Effector memory CD8-positive, alpha-beta T cell (primary cell): ENCODE measurements around the gene CCDC142.

ENCODE experiments used
- ATAC-seq: fragments of 150-1000 bp; cut with Tn5 transposase; replicated peaks from 2 replicates; pipeline ENCODE4 v1.10.0; 2021; ENCODE audit warnings: mild to moderate bottlenecking, moderate library complexity
- DNase-seq, 3 experiments: peaks; one replicate each; pipeline ENCODE4 v3.0.0; 2021
- H3K27ac Mint-ChIP-seq, 2 donors: one replicate each; pipeline ENCODE4 v1.8.0; 2022; ENCODE audit warnings: mild to moderate bottlenecking in 2 of 2, mixed read lengths in 2 of 2, moderate library complexity in 2 of 2
- H3K27me3 Mint-ChIP-seq, 2 donors: one replicate each; pipeline ENCODE4 v1.8.0; 2022; ENCODE audit warnings: mixed read lengths in 2 of 2
- H3K36me3 Mint-ChIP-seq: one replicate; pipeline ENCODE4 v1.8.0; 2022; ENCODE audit warnings: mild to moderate bottlenecking, moderate library complexity, mixed read lengths; ENCODE audit not compliant: insufficient read depth
- H3K4me1 Mint-ChIP-seq, 2 donors: one replicate each; pipeline ENCODE4 v1.8.0; 2022; ENCODE audit warnings: low read depth in 2 of 2, mixed read lengths in 2 of 2
- H3K4me3 Mint-ChIP-seq, 2 donors: one replicate each; pipeline ENCODE4 v1.8.0; 2022; ENCODE audit warnings: mild to moderate bottlenecking in 2 of 2, mixed read lengths in 2 of 2, moderate library complexity in 2 of 2
- H3K9me3 Mint-ChIP-seq, 2 donors: one replicate each; pipeline ENCODE4 v1.8.0; 2022; ENCODE audit warnings: mixed read lengths in 2 of 2

The CCDC142 gene

DNA sequence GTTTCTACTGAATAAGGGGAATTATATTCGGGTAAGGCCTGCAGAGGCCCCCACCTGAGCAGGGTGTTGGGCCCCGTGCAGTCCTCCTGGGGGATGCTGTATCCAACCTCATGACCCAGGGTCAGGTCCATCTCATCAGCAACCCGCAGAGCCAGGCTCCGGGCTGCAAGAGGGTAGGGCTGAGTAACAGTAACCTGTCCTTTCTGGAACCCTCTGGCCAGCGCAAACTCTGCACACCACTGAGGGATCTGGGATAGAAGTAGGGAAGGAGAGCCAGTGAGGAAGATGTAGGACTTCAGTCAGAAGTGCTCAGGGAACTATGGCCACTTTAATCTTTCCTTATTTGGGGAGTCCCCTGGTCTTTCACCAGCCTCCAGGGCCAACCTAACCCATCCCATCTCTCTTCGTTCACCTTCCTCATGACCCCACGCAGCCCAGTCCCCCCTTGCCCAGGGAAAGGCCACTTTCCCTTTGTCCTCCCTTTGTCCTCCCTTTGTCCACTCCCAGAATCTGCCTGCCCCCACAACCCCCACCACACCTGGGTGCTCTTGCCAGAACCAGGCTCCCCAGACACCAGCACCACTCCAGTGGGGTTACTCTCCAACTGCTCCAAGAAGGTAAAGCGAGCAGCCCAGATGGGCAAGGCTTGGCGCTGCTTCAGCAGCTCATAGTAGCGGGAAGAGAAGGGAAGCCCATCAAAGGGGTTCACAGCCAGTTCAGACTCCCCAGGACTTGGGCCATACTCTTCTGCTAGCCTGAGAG, 42.3 kb upstream of the CCDC142 start:
- ATAC-seq: no peak

DNA sequence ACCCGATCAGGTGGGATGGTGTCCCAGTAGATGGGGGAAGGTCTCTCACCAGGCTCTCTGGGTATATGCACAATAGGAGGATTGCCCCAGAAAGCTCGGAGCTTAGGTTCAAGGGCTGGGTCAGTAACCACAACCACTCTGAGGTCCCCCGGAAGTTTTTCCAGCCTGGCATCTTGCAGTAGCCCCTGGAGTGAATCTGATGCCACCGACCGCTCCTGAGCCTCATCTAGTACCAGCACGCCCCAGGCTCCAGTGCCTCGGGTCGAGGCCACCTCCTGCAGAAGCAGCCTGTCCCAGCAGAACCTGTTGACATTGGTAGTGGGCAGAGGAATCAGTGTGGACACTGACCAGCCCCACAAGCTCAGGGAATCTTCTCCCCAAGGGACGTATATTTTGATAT, 41.2 kb upstream of the CCDC142 start:
- peaks cover 27% of the 10 kb centered on the region for H3K36me3 Mint-ChIP-seq
- no peak for DNase-seq
- H3K4me1 Mint-ChIP-seq: peaks cover 10 to 18% of the 10 kb centered on the region in 2 donors
- H3K4me3 Mint-ChIP-seq: no peak overlapping the region
- peaks cover 22 to 25% of the 10 kb centered on the region in 2 donors for H3K27me3 Mint-ChIP-seq
- ATAC-seq: no peak
- no peak overlapping the region for H3K27ac Mint-ChIP-seq
- no peaks in the 10 kb centered on the region for H3K9me3 Mint-ChIP-seq

More for the DNA sequence above, 42.3 kb upstream of the CCDC142 start:
- Mint-ChIP-seq H3K27me3 (peaks cover 11 to 14% of the 10 kb centered on the region in 2 donors), H3K9me3 (no peaks in the 10 kb centered on the region), H3K4me3 (no peak overlapping the region), H3K4me1 (peaks cover 12 to 21% of the 10 kb centered on the region in 2 donors), H3K36me3 (peaks cover 38% of the 10 kb centered on the region), H3K27ac (no peak overlapping the region)
- no peak for DNase-seq

DNA sequence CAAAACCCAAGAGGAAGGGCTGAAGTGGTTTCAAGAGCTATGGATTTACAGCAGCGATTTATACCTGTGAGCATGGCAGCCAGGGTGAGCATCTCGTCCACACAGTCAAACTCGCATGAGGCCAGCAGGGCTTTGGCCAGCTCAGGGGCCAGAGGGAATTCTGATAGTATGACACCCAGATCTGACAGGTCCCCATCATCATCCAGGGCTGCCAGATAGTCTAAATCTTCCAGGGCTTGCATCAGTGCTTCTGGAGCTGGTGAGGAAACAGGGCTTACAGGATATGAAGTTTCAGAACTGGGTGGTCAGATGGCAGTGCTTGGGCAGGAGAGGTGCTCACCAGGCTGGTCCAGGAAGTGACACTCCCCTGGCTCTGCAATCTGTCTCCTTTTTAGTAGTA, 39.7 kb upstream of the CCDC142 start:
- ATAC-seq: no peak
- DNase-seq: no peak
- Mint-ChIP-seq H3K9me3 (no peaks in the 10 kb centered on the region), H3K4me1 (peaks cover 0 to 6% of the 10 kb centered on the region in 2 donors), H3K27ac (no peak overlapping the region), H3K27me3 (peaks cover 37 to 40% of the 10 kb centered on the region in 2 donors), H3K36me3 (peaks cover 14% of the 10 kb centered on the region), H3K4me3 (no peak overlapping the region)

DNA sequence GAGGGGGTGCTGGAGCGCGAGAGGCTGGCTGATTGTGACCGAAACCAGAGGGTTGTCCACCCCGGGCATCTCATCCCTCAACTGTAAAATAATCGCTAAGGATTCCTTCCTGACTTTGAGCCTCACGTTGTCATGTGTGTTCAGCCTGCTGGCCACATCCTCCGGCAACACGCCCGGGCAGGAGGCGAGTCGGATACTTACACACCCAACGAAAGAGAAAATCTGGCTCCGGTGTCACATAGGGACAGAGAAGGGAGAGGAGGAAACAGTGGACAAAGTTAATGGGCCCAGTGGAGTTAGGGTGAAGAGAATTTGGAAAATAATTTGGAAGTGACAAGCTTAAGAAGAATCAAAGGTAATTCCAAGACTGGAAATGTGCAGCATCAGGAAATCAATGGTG, 33.9 kb upstream of the CCDC142 start:
- DNase-seq (no peak), ATAC-seq (no peak)
- no peak overlapping the region for H3K27ac Mint-ChIP-seq
- peaks cover 12% of the 10 kb centered on the region for H3K36me3 Mint-ChIP-seq
- peaks cover 66 to 92% of the 10 kb centered on the region in 2 donors for H3K27me3 Mint-ChIP-seq
- peak overlapping the region; percentile 72 for H3K4me3 Mint-ChIP-seq
- H3K9me3 Mint-ChIP-seq: no peaks in the 10 kb centered on the region
- peaks cover 9 to 24% of the 10 kb centered on the region in 2 donors for H3K4me1 Mint-ChIP-seq

DNA sequence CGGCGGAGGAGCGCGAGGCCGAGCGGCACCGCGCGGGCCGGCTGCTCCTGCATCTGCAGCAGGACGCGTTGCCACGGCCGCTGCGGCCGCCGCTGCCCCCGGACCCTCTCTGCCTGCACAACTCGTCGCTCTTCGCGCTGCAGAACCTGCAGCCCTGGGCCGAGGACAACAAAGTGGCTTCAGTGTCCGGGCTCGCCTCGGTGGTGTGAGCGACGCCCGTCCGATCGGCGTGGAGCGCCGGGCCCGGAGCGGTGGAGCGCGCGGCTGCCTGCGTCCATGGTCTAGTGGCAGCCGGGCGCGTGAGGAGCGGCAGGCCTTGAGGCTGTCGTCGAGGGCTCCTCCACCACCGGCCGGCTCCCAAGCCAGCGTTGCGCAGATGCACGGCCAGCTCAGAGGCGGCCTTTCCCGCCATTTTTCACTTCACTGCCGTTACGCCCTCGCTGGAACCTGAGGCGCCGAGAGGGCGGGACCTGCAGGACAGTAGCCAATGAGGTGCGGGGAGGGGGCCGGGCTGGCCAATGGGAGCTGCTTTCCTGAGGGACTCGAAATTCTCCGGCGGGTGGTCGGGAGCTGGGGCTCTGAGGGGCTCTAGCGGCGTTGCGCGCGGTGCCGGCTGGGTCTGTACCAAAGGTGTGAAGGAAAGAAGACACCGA, 33.3 kb upstream of the CCDC142 start:
- ATAC-seq: peak; percentile 74
- Mint-ChIP-seq H3K4me1 (peaks cover 9 to 24% of the 10 kb centered on the region in 2 donors), H3K9me3 (no peaks in the 10 kb centered on the region), H3K27ac (no peak overlapping the region), H3K27me3 (peaks cover 64 to 93% of the 10 kb centered on the region in 2 donors), H3K36me3 (peaks cover 12% of the 10 kb centered on the region), H3K4me3 (peak overlapping the region; percentile 72)
- DNase-seq: peak in 2 of 3 experiments; percentile 45 to 46

DNA sequence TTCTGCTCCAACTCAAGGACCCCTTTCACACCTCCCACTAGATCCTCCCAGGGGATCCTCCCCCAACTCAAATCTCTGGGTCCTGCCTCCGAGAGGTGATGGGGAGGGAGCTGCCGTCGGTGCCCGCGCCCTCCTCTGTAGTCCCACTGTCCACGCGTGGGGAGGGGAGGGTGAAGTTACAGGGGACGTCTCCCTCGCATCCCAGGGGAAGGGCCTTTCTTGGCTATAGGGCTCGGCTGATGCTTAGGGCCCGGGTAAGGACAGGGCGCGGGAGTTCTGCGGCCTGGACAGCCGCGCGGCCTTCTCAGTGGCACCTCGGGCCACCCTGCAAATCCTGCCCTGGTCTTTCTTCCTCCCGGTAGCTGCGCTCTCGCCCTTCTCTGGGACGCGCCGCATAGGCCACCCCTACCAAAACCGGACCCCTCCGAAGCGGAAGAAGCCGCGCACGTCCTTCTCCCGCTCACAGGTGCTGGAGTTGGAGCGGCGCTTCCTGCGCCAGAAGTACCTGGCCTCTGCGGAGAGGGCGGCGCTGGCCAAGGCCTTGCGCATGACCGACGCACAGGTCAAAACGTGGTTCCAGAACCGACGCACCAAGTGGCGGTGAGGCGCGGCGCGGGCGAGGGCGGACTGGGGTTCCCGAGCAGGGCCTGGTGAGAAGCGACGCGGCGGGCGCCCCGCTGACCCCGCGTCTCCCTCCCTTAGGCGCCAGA, 32.6 kb upstream of the CCDC142 start:
- Mint-ChIP-seq H3K4me3 (peak overlapping the region; percentile 72), H3K27me3 (peaks cover 57 to 90% of the 10 kb centered on the region in 2 donors), H3K9me3 (no peaks in the 10 kb centered on the region), H3K36me3 (peaks cover 12% of the 10 kb centered on the region), H3K4me1 (peaks cover 9 to 24% of the 10 kb centered on the region in 2 donors), H3K27ac (peak overlapping the region in 1 of 2 donors; percentile 59)
- ATAC-seq: peak; percentile 12
- no peak for DNase-seq

DNA sequence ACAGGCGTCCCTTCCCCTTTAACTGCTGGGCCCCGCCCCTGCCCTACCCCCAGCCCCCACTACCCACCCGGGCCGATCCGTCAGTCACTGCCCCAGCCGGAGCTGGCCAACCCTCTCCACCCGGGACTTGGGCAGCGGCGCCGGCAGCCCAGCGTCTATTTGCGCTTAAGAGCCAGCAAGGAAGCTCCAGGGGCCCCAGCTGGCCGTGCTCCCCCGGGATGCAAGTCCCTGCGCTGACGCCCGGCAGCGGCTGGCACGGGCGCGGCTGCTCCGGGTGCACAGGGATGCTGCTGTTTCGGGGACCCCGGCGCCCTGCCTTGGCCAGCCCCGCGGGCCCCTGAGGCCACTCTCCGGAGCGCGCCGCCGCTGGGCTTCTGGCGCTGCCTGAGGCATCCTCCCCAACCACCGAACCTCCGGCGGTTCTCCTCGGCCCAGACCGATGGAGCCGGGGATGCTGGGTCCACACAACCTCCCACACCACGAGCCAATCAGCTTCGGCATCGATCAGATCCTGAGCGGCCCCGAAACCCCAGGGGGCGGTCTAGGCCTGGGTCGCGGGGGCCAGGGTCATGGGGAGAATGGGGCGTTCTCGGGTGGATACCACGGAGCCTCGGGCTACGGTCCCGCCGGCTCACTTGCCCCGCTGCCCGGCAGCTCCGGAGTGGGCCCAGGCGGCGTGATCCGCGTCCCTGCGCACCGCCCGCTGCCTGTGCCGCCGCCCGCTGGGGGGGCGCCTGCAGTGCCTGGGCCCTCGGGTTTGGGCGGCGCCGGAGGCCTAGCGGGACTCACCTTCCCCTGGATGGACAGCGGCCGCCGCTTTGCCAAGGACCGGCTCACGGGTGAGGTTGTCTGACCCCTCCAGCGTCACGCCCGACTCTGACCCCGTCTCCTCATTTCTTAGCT, 31.8 kb upstream of the CCDC142 start, which contains the start of gene TLX2:
TSS of gene TLX2 (plus strand) at position 83 of the 903 bp plus-strand sequence. CDS start at position 440, 357 bp downstream.
- H3K9me3 Mint-ChIP-seq: no peaks in the 10 kb centered on the region
- H3K36me3 Mint-ChIP-seq: peaks cover 12% of the 10 kb centered on the region
- H3K27me3 Mint-ChIP-seq: peaks cover 49 to 82% of the 10 kb centered on the region in 2 donors
- peak within 1 kb of the TSS; percentile 72 for H3K4me3 Mint-ChIP-seq
- ATAC-seq: peak; percentile 32
- peaks cover 9 to 24% of the 10 kb centered on the region in 2 donors for H3K4me1 Mint-ChIP-seq
- H3K27ac Mint-ChIP-seq: peak within 1 kb of the TSS in 1 of 2 donors; percentile 59
- DNase-seq: no peak

DNA sequence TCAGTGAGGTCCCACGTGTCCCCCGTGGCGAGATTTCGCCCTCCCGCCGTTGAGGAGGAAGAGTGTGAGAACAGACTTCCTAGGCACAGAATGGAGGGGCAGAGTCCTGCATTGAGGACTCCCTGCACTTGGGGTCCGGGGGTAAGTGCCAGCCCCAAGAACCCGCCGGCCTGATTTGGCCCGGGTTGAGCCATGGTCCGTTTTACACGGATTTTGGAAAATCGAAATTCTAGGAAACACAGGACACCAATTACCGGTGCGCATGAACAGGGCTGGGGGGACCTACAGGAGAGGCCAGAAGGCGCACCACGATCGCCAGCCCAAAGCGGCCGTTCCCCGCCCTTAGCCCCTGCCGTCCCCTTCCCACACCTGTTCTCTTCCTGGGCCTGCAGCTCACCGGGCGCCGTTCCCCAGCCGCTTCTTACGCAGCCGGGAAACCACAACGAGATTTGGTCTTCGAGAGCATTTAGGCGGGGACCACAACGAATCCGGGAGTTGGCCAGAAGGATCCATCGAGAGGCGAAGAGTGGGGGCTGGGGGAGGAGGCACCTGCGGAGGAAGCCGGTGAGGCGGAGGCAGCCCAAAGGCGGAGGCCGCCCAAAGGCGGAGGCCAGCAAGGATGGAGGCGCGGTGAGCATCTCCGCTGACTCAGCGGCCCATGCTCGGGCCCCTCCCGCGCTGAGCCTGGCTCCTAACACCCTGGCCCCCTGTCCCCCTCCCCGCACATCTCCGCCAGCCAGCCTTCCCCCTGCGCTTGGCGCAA, 31.0 kb upstream of the CCDC142 start:
- peak; percentile 15 for ATAC-seq
- H3K27ac Mint-ChIP-seq: no peak overlapping the region
- no peak for DNase-seq

DNA sequence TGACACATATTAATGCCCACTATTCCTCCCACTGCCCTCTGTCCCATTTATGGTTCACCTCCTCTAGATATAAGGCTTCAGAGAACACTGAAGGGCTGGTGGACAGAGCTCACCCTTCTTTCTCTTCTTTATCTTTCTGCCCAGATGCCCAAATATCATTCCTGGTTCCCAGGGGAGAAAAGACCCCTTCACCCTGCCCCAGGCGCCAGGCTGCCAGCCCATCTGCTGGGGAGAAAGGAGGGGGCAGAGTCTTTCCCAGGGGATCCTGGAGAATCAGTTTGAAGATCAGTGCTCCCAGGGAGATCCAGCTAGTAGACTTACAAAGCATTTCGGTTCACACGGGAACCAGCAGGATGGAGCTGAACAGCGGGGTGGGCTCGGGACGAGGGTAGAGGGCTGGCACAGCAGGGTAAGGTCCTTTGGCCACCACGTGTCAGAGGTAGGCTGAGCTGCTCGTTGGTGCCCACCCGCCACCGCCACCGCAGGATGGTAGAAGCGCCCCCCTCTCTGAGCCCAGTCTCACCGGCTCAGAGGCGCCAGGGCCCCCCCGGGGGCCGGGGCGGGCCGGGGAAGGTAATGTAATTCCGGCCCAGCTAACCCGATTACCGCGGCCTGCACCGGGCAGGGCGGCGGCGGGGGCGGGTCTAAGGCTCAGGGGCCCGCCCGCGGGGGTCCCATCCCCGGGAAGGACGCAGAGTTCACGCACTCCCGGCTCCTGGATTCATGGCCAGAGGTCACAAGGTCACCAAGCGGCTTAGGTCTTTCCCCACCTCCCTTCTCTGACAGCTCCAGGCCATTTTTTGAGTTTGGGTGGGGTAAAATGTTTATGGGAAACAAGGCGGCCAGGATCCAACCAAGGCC, 30.2 kb upstream of the CCDC142 start:
- H3K27ac Mint-ChIP-seq: no peak overlapping the region
- ATAC-seq: no peak
- H3K27me3 Mint-ChIP-seq: peaks cover 33 to 65% of the 10 kb centered on the region in 2 donors

More for the DNA sequence above, 31.0 kb upstream of the CCDC142 start:
- peaks cover 9 to 24% of the 10 kb centered on the region in 2 donors for H3K4me1 Mint-ChIP-seq
- H3K27me3 Mint-ChIP-seq: peaks cover 41 to 73% of the 10 kb centered on the region in 2 donors
- peak overlapping the region; percentile 50 to 59 for H3K4me3 Mint-ChIP-seq
- H3K9me3 Mint-ChIP-seq: no peaks in the 10 kb centered on the region
- H3K36me3 Mint-ChIP-seq: peaks cover 12% of the 10 kb centered on the region

DNA sequence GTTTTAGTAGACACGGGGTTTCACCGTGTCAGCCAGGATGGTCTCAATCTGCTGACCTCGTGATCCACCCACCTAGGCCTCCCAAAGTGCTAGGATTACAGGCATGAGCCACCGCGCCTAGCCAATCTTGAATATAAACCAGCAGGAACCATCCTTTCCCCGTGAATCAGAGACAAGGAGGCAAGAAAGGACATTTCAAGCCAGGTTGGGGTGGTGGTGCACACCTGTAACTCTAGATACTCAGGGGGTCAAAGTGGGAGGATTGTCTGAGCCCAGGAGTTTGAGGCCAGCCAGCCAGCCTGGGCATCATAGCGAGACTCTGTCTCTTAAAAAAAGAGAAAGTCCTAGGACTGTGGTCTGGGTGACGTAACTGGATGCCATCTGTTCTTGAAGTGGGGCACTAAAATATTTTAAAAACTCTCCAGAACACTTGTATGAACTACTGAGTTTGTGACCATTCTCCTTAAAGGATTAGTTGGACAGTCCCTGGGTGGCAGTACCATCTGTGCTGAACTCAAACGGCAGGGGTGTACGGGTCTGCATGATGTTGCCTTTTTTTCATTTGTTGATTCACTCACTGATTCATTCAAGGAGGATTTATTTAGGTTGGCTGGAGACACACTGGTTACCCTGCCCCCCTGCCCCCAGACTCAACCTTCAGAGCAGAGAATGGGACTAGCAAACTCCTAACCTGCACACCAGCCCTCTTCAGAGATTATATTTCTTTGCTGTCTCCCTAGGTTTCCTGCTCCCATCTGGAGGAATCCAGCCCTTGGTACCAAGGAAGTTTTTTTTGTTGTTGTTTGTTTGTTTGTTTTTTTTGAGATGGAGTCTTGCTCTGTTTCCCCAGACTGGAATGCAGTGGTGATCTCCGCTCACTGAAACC, 28.5 kb upstream of the CCDC142 start:
- DNase-seq (no peak), ATAC-seq (no peak)
- no peaks in the 10 kb centered on the region for H3K9me3 Mint-ChIP-seq
- H3K4me1 Mint-ChIP-seq: peaks cover 27 to 42% of the 10 kb centered on the region in 2 donors
- peaks cover 23% of the 10 kb centered on the region for H3K36me3 Mint-ChIP-seq
- H3K4me3 Mint-ChIP-seq: no peak overlapping the region
- peaks cover 17 to 49% of the 10 kb centered on the region in 2 donors for H3K27me3 Mint-ChIP-seq
- H3K27ac Mint-ChIP-seq: no peak overlapping the region

More for the DNA sequence above, 30.2 kb upstream of the CCDC142 start:
- peaks cover 20% of the 10 kb centered on the region for H3K36me3 Mint-ChIP-seq
- DNase-seq: no peak
- H3K4me1 Mint-ChIP-seq: peaks cover 16 to 31% of the 10 kb centered on the region in 2 donors
- H3K4me3 Mint-ChIP-seq: peak overlapping the region; percentile 50 to 59
- no peaks in the 10 kb centered on the region for H3K9me3 Mint-ChIP-seq

DNA sequence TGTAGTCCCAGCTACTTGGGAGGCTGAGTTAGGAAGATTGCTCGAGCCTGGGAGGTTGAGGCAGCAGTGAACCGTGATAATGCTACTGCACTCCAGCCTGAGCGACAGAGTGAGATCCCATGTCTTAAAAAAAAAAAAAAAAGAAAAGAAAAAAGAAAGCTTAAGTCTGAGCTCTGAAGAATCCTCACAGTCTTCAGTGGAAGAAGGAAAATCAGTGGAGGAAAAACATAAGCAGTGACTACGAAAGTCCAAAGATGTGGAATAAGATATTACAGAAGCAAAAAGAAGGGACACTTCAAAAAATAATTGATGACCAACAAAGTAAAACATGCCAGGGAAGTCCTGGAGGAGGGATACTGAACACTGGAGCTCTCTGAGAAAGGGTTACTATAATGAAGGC, 27.5 kb upstream of the CCDC142 start:
- DNase-seq (no peak), ATAC-seq (no peak)
- Mint-ChIP-seq H3K4me1 (peaks cover 25 to 39% of the 10 kb centered on the region in 2 donors), H3K27ac (no peak overlapping the region), H3K4me3 (no peak overlapping the region), H3K9me3 (no peaks in the 10 kb centered on the region), H3K36me3 (peaks cover 29% of the 10 kb centered on the region), H3K27me3 (peaks cover 10 to 39% of the 10 kb centered on the region in 2 donors)
